M059J (cell line): ENCODE measurements around the gene LIMK1. TPM values are rescaled to one million over a fixed set of nuclear protein-coding genes. Genes with fewer than 3 reads are reported as not detected.

Experiments used
- DNase-seq: peaks from one replicate; pipeline ENCODE4 v3.0.0-alpha.2; 2012; ENCODE audit warnings: low read depth
- total RNA-seq: library from RNA; depleted of rRNA; stranded (reverse); fragments of >200 nt; shearing (Covaris generic); gene quantifications from 2 replicates; pipeline ENCODE4 v1.2.3, GENCODE V29; 2014

Gene LIMK1
- total RNA-seq, 1 experiment from 2014 or later, result 105 TPM

GRCh38 chr7:74056096-74056915, 27.3 kb upstream of the LIMK1 start:
- DNase-seq, result no peak

- DNase-seq, result no peak
Observed at GRCh38 chr7:74057216-74057925, 26.2 kb upstream of the LIMK1 start.

GRCh38 chr7:74057987-74058386, 25.6 kb upstream of the LIMK1 start:
- no peak for DNase-seq

- no peak for DNase-seq
Observed at GRCh38 chr7:74058486-74058885, 25.1 kb upstream of the LIMK1 start.

- DNase-seq, result no peak
Observed at GRCh38 chr7:74059037-74059436, 24.6 kb upstream of the LIMK1 start.

GRCh38 chr7:74059681-74060588, 23.7 kb upstream of the LIMK1 start:
- peak; percentile 89 for DNase-seq

GRCh38 chr7:74061840-74062539, 21.6 kb upstream of the LIMK1 start:
- peak; percentile 97 for DNase-seq

GRCh38 chr7:74063223-74063641, 20.4 kb upstream of the LIMK1 start:
- no peak for DNase-seq

GRCh38 chr7:74063646-74064045, 20.0 kb upstream of the LIMK1 start:
- DNase-seq, result no peak

GRCh38 chr7:74064696-74065095, 18.9 kb upstream of the LIMK1 start:
- no peak for DNase-seq

GRCh38 chr7:74066626-74067025, 17.0 kb upstream of the LIMK1 start:
- no peak for DNase-seq

GRCh38 chr7:74068378-74069085, 15.1 kb upstream of the LIMK1 start:
- DNase-seq, result no peak

- no peak for DNase-seq
Observed at GRCh38 chr7:74069086-74069541, 14.5 kb upstream of the LIMK1 start.

- no peak for DNase-seq
Observed at GRCh38 chr7:74069790-74070618, 13.6 kb upstream of the LIMK1 start.

GRCh38 chr7:74070619-74070921, 13.0 kb upstream of the LIMK1 start:
- no peak for DNase-seq

- no peak for DNase-seq
Observed at GRCh38 chr7:74071121-74071520, 12.5 kb upstream of the LIMK1 start.

GRCh38 chr7:74074770-74075169, 8.8 kb upstream of the LIMK1 start:
- no peak for DNase-seq

GRCh38 chr7:74078461-74078860, 5.1 kb upstream of the LIMK1 start:
- no peak for DNase-seq

- DNase-seq, result no peak
Observed at GRCh38 chr7:74082770-74083116, 861 bp upstream of the LIMK1 start.
